HG03469 (cell line): ENCODE results near the gene PNMT.
"Not testable (repeated sequence)": the region's sequence is repeated elsewhere in the genome, so short reads cannot be mapped to it uniquely, and the experiment has no call there.

Experiments
- ATAC-seq: cut with Tn5 transposase; IDR thresholded peaks from one replicate; pipeline ENCODE4 v1.9.1; 2021; ENCODE audit warnings: mild to moderate bottlenecking, moderate library complexity, moderate number of reproducible peaks; ENCODE audit not compliant: unreplicated experiment

Gene PNMT

DNA sequence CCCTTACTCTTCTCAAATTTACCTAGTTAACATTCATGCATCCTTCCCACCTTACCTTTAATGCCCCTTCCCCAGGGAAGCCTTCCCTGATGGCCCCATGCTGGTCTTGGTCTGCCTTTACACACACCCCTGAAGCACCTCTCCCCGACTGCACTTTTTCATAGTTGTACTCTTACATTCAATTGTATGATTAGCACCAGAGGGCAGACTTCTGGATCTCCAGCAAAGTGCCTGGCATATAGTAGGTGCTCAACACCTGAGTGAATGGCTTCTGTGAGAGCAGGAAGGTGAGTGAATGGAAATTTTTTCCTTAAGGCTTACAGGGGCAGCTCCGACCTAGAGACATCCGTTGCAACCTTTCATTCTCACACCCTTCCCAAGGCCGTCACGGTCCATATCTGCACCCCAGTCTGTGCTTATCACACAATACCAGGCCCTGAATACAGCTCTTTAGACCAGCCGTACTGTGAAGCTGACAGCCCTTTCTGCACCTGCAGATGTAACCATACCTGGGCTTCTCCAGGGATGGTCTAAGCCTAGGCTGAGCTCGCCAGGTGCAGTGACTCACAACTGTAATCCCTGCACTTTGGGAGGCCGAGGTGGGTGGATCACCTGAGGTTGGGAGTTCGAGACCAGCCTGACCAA is 15.2 kb downstream of the PNMT start:
- no peak for ATAC-seq

DNA sequence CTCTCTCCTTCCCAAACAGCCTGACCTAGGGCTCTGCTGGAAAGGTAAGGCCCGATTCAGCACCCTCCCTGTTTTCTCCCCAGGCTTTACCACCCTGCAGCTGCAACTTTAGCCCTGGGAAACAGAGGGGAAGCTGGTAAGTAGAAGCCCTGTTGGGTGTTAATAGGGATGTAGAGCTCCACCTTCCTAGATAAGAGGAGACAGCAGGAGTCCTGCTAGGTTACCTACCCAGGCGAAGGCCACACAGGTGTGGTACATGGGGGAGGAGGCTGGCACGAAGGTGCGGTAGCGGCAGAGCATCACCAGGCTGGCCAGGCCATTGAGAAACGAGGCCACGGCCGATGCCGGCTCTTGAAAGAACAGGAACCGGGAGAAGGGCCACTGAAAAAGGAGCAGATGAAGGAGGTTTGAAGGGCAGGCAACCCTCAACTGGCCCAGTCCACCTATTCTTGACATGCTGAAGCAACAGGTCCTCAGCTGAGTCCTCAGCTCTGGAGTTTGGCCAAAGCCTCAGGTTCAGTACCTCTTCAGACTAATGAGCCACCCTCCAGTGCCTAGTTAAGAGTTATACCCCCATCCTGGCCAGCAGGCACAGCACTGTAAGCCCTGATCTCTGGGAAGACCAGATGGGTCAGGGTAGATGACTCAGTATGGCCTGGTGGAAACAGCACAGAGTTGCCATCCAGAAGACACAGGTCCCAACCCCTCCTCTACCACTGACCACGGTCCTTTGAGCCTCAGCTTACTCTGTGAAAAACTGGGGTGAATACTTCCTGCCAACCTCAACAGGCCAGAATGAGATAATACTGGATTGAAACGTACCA is 16.3 kb downstream of the PNMT start:
- no peak for ATAC-seq

DNA sequence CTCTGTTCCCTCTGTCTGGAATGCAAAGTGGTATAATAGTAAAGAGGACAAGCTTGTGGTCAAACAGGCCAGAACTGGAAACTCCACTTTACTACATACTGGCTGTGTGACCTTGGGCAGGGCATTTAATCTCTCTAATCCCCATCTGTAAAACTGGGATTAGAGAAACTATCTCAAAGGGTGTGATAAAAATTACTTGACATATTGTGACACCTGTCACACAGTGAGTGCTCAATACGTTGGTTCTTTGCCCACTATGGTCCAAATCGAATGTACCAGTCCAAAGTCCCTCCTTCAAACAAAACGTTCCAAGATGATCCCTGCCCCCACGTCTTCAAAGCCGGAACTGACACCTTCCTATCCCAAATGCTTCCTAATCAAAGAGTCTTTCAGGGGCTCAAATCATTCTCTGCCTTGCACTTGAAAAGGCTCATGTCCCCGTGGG is 18.9 kb downstream of the PNMT start:
- ATAC-seq = no peak

DNA sequence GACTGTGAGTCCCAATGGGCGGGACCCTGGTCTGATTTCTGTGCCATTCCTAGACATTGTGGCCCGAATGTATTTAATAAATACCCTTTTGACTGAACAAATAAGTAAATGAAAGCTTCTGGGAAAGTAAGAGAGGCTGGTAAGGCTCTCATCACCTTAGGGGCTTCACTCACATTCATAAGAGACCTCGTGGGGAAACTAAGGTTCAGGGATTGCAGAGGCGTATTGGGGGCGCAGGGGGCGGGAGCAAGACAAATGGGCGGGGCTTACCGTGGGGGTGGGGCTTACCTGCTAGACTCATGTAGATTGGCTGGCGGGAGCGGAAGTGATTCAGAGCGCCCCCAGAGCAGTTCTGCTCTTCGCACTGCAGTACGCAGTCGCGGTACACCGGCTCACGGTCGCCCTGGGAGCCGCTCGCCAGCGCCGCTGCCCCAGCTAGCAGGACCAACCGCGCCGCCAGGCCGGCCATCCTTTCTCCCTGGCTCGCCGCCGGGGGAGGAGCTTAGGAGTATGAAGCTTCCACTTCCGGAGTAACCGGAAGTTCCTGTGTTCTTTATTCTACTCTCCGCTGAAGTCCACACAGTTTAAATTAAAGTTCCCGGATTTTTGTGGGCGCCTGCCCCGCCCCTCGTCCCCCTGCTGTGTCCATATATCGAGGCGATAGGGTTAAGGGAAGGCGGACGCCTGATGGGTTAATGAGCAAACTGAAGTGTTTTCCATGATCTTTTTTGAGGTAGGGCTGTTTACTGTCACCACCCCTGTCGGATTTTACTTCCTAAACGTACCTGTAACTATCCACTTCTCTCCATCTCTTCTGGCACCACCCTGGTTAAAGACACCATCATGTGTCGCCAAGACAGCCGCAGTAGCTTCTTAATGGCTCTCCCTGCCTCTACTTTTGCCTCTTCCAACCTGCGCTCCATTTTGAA is 19.6 kb downstream of the PNMT start, which contains the start of gene PGAP3:
TSS of gene PGAP3 (minus strand) at position 512 of the 929 bp plus-strand sequence. CDS start at position 469, 43 bp downstream.
- peak; percentile 61 for ATAC-seq

DNA sequence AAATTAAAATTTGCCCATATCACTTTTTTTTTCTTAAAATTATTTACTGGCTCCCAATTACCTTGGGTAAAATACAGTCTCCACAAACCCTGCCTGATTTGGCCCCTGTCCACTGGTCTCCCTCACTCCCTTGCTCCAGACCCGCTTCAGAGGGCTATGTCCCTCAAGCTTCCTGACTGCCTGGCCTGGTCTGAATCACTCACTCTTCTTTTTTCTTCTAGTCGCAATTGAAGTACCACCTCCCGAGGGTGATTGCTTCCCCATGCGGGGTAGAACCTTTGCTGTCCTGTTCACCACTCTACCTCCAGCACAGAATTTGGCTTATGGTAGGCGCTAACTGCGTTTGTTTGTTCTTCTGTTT is 20.2 kb downstream of the PNMT start:
- no peak for ATAC-seq

DNA sequence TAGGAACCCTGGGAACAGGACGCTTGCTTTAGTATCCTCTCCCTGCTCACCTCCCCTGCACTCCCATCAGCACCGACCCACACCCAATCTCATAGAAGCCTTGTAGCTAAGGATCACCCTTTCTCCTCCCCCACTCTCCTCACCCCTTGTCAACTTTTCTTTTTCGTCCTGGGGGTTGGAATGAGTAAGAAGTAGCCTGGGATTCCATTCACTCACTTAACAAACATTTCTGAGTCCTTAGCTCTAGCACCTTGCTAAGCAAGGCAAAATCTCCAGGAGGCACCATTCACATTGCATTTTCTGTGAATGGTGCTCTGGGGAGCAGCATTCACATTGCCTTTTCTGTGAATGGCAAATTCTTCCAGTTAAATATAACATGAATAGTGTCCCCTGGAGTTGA is 20.7 kb downstream of the PNMT start:
- ATAC-seq = no peak

DNA sequence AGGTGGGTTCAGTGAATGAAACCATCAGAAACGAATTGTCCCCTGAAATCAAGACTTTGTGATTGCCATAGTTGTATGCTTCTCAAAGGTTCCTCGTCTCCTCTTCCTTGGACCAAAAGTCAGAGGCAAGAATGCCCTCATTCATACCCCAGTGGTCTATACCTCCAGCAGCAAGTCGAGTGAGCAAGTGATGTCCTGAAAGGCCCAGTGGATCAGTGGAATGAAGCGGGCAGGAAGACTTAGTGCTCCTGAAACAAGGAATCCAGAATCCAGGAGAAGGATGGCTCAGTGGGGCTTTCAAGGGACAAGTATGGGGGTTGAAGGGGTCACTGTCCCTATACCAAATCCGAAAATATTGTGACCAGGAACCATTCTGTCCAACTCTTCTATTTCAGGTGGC is 26.3 kb downstream of the PNMT start:
- no peak for ATAC-seq

DNA sequence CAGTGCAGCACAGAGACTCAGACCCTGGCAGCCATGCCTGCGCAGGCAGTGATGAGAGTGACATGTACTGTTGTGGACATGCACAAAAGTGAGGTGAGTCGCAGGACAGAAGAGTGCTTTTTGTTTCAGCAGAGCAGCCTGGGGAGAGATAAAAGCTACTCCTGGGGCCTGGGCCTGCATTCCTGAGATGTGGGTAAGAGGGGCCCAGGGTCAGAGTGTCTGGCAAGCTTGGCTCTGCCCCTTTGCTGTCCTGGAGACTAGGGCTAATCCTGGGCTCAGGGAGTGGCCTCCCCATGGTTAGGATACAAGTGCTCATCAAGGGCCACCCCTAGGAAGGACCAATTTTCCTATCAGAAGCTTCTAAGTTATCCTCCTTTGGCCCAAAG is 26.8 kb downstream of the PNMT start:
- ATAC-seq = no peak

DNA sequence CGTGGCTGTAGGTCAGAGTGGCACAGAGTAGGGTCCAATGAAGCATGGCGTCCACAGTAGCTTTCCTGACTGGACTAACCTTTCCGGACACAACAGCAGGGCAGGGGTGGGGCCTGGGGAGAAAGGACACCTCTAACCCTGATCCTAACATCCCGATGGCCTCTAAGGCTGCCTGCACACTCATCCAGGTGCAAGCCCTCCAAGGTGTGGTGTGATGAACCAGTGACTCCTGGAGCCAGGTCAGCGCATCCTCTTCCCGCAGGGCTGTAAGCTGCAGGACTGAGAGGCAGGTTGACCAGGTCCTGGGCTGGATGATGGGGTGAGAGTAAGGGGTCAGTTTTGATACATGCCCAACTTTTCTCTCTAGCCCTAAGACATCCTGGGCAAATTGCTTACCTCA is 28.5 kb downstream of the PNMT start:
- ATAC-seq = no peak

DNA sequence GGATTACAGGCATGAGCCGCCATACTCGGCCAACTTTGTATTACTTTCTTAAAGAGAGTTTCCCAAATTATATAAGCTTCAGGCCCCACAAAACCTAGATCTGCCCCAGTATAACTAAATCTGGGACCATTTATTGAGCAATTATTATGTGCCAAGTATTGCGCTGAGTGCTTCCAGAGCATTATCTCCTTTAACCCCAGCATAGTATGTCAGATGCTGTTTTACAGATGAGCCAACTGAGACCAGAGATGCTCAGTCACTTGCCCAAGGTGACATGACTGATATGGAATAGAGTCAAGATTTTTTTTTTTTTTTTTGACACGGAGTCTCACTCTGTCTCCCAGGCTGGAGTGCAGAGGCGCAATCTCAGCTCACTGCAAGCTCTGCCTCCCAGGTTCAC is 29.7 kb downstream of the PNMT start:
- no peak for ATAC-seq

DNA sequence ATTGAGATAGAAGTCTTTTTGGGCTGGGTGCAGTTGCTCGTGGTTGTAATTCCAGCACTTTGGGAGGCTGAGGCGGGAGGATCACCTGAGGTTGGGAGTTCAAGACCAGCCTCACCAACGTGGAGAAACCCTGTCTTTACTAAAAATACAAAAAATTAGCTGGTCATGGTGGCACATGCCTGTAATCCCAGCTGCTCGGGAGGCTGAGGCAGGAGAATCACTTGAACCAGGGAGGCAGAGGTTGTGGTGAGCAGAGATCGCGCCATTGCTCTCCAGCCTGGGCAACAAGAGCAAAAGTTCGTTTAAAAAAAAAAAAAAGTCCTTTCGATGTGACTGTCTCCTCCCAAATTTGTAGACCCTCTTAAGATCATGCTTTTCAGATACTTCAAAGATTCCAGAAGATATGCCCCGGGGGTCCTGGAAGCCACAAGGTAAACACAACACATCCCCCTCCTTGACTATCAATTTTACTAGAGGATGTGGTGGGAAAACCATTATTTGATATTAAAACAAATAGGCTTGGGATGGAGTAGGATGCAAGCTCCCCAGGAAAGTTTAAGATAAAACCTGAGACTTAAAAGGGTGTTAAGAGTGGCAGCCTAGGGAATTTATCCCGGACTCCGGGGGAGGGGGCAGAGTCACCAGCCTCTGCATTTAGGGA is 31.0 kb downstream of the PNMT start:
- ATAC-seq = not testable (repeated sequence)

DNA sequence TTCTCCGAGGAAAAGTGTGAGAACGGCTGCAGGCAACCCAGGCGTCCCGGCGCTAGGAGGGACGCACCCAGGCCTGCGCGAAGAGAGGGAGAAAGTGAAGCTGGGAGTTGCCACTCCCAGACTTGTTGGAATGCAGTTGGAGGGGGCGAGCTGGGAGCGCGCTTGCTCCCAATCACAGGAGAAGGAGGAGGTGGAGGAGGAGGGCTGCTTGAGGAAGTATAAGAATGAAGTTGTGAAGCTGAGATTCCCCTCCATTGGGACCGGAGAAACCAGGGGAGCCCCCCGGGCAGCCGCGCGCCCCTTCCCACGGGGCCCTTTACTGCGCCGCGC is 31.5 kb downstream of the PNMT start, which contains the start of gene ERBB2:
TSS of gene ERBB2 (plus strand) at position 247 of the 330 bp plus-strand sequence. CDS start 175 bp downstream, outside the sequence.
- no peak for ATAC-seq

DNA sequence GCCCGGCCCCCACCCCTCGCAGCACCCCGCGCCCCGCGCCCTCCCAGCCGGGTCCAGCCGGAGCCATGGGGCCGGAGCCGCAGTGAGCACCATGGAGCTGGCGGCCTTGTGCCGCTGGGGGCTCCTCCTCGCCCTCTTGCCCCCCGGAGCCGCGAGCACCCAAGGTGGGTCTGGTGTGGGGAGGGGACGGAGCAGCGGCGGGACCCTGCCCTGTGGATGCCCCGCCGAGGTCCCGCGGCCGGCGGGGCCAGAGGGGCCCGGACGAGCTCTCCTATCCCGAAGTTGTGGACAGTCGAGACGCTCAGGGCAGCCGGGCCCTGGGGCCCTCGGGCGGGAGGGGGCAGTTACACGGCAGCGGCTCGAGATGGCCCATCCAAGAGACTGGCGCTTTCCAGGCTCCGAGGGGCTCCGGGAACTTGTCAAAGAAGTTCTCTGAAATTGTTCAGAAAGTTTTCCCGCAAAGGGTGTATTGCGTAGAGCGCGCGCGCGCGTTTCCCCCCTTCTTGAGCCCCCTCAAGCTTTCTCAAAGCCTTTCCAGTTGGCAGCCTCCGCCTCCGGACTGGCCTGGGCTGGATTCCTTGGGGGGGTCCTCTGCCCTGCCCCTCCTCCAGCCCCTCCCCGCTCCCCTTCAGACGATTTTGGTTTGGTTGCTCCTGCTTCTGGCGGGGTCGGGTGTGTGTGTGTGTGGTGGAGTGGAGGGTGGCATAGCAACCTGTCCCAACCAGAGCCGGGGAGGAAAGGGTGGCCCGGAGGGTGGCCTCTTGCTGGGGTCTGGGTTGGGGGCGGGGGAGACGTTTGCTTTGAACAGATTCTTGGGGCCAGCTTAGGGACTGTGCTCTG is 32.1 kb downstream of the PNMT start:
- no peak for ATAC-seq

DNA sequence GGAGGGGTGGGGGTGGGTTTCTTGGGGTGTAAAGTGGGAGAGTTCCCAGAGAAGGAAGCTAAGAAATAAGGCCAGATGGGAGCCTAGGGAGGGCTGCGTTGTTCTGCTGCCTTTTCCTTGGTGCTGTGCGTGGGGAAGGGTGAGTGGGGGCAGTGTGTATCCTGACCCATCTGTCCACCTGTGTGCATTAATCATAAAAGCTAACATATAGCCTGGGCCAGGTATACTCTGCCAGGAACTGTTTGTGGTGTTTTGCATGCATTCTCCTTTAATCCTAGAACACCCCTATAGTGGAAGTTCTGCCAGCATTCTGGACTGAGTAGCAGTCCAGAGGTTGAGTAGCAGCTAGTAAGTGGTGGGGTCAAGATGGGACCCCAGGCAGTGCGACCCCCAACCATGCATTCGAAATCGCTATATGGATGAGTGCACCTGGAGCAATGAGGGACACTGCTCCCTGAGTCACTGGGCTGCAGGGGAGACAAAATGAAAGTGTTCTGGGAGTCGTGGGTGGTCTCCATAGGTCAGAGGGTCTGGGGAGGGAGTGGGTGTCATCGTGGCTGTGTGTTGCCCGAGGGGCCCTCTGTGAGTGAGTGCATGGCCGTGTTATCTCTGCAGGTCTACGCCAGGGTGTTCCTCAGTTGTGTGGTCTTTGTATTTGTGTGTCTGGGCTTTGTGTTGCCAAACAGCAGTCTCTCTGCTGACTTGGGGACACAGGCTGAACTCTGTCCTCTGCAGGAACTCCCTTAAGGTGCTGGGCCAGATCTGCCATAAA is 32.9 kb downstream of the PNMT start:
- no peak for ATAC-seq

DNA sequence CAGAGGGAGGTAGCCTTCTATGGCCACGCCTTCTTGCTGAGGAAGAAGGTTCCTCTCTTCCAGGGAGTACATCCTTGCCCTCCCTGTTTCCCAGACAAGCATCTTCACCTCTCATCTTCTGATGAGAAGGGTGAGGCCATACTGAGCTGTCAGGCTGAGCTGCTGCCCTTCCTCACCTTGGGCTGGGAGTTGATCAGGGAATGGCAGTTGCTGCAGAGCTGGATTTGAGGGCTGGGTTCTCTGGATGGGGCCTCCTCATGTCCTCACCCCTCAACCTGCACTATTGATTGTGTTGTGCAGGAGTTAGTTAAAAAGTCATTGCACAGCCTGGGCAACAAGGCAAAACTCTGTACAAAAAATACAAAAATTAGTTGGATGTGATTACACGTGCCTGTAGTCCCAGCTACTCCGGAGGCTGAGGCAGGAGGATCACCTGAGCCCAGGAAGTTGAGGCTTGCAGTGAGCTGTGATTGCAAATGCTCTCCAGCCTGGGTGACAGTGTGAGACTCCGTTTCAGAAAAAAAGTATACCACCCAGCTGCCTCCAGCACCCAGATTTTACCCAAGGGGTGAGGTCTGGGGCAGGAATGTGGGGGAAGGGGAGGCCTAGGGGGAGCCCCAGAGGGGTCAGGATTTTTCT is 33.6 kb downstream of the PNMT start:
- no peak for ATAC-seq

DNA sequence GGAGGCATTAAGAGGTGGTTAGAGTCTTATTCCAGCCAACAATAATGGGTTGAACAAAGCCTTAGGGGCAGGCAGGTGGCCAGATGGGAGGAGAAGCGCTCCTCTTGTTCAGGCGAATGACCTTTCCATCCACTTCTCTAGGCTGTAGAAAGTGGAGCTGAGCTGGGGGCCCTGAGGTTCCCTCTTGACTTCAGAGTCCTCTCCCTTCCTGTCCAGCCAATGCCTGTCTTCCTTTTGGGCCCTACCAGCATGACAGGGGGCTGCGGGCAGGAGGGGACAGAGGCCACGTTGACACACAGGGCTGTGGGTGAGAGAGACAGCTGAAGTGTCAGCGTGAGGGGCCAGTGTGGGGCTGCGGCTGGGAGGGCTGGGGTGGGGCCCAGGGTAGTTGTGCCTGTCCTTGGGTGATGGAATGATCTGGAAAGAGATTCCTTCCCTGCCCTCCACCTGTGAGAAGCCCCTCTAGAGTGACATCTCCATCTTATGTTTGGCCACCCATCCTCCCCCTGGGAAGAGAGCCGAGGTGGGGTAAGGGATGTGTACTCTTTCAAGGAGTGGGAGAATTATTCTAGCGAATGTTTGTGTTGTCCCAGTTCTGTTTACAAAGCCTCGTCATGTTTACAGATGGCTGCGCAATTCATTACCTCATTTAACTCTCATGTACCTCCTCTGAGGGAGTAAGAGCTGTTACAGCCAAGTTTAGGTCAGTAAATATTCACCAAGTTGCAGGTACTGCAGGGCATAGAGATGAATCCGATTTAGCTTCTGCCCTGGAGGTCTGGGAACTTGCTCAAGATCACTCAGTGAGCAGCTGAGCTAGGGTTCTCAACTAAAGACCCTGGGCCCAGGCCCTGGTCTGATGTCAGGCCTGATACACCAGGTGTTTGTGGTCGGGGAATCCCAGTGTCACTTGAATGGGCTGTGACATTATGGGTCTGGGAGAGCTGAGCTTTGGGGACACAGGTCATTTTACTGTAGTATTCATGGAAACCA is 34.9 kb downstream of the PNMT start:
- ATAC-seq = no peak

DNA sequence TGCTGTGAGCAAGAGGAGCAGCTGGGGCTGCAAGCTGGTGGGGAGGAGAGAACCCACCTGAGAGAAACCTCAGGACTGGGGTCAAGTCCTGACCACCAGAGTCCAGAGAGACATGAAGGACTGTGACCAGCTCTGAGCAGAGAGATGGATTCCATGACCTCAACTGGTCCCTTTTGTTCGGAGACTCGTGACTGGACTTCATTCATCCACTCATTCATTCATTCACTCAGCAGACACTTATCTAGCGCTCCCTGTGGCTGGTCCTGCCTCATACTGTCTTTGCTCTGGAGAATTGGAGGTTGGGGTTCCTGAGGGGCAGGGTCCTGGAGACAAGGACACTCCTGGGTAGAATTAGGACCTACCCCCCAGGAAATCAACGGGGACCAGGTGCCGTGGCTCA is 35.7 kb downstream of the PNMT start:
- no peak for ATAC-seq
